Neural cell (in vitro differentiated cells): ENCODE results near the gene MTMR12.

Experiments
- EP300 ChIP-seq: fragments of 450-650 bp; conservative IDR thresholded peaks from 2 replicates; pipeline ENCODE4 v1.6.1; 2014; ENCODE audit warnings: antibody characterized with exemption, mild to moderate bottlenecking, moderate library complexity; ENCODE audit not compliant: poor library complexity, severe bottlenecking
- EZH2 ChIP-seq: fragments of 200-600, 300-800 bp; shearing (Covaris generic), sonication (generic); IDR thresholded peaks from 2 replicates; pipeline ENCODE4 v1.6.1; 2014; ENCODE audit warnings: antibody characterized with exemption, low read length, borderline replicate concordance, mild to moderate bottlenecking; ENCODE audit not compliant: insufficient read depth, poor library complexity, severe bottlenecking
- POLR2AphosphoS5 ChIP-seq: IDR thresholded peaks from 2 replicates; pipeline ENCODE4 v1.6.1; 2012
- RAD21 ChIP-seq: fragments of 450-650 bp; conservative IDR thresholded peaks from 2 replicates; pipeline ENCODE4 v1.6.1; 2014; ENCODE audit warnings: antibody characterized with exemption, mild to moderate bottlenecking, moderate library complexity
- SMC3 ChIP-seq: fragments of 450-650 bp; conservative IDR thresholded peaks from 2 replicates; pipeline ENCODE4 v1.6.1; 2014; ENCODE audit warnings: antibody characterized with exemption, mild to moderate bottlenecking, moderate library complexity; ENCODE audit not compliant: poor library complexity
- TF ChIP-seq, protein P1 (sequence below): fragments of 450-650 bp; IDR thresholded peaks from 2 replicates; pipeline ENCODE4 v1.5.1; 2014; ENCODE audit warnings: antibody characterized with exemption, mild to moderate bottlenecking, moderate library complexity; ENCODE audit not compliant: poor library complexity, severe bottlenecking

DNA sequence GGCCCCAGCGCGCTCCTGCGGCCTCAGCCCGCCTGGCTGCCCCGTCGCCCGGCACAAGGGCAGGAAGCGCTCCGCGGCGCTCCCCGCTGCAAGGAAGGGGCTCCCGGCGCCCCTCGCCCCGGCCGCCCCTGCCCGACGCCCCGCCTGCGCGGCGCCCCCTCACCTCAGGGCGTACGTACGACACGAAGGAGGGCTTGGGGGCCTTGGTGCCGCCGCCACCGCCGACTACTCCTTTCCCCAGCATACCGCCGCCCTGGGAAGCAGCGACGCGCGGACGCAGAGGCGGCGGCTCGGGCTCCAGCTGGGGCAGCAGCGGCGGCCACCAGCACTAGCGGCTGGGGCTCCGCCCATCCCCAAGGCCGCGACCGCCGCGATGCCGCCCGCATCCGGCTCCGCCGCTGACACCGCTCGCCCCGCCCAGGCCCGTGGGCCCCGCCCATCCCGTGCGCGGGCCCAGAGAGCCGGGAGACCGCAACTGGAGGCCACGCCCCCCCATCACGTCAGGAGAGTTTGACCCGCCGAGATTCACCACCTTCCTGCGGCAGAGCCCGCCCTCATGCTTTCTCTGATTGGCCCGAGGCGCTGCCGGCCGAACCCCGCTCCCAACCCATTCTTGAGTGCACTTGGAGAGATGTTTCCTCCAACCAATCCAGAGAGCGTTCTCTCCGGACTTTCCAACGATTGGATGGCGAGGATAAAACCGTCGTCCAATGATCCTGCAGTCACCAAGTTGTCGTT, at the start of gene MTMR12:
- TF ChIP-seq, protein P1, sequence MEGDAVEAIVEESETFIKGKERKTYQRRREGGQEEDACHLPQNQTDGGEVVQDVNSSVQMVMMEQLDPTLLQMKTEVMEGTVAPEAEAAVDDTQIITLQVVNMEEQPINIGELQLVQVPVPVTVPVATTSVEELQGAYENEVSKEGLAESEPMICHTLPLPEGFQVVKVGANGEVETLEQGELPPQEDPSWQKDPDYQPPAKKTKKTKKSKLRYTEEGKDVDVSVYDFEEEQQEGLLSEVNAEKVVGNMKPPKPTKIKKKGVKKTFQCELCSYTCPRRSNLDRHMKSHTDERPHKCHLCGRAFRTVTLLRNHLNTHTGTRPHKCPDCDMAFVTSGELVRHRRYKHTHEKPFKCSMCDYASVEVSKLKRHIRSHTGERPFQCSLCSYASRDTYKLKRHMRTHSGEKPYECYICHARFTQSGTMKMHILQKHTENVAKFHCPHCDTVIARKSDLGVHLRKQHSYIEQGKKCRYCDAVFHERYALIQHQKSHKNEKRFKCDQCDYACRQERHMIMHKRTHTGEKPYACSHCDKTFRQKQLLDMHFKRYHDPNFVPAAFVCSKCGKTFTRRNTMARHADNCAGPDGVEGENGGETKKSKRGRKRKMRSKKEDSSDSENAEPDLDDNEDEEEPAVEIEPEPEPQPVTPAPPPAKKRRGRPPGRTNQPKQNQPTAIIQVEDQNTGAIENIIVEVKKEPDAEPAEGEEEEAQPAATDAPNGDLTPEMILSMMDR, result no peak
- TF ChIP-seq EP300 (peak; percentile 37), EZH2 (no peak), POLR2AphosphoS5 (peak; percentile 83), RAD21 (no peak), SMC3 (peak; percentile 36)
